Measurements from ENCODE around the gene SGPP2.
"Not testable (repeated sequence)": the region's sequence is repeated elsewhere in the genome, so short reads cannot be mapped to it uniquely, and the experiment has no call there.

SGPP2 gene

DNA sequence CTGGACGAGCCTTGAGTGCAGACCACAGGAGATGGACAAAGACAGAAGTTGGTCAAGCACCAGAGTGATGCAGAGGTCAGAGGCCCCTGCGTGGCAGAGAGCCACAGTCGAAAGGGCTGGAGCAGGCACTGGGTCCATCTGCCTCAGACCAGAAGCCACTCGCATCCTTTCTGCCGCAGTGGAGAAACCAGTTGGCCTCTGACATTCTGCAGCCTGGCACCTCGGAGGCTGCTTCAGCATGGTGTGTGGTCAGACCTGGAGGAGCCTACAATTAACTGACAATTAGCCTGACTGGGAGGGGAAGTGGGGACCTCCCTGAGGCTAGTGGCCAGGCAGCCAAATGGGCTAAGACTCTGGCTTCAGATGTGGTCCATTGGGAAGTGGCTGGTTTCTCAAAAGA, 111.1 kb downstream of the SGPP2 start:
- no peak for DNase-seq

DNA sequence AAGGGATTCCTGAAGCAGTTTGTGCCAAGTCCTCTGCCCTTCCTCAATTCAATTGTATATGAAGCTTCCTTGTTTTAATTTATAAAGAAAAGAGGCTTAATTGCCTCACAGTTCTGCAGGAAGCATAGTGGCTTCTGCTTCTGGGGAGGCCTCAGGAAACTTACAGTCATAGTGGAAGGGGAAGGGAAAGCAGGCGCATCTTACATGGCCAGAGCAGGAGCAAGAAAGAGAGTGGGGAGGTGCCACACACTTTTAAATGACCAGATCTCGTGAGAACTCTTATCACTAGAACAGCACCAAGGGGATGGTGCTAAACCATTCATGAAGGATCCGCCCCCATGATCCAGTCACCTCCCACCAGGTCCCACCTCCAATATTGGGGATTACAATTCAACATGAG, 114.2 kb downstream of the SGPP2 start:
- DNase-seq, result no peak

DNA sequence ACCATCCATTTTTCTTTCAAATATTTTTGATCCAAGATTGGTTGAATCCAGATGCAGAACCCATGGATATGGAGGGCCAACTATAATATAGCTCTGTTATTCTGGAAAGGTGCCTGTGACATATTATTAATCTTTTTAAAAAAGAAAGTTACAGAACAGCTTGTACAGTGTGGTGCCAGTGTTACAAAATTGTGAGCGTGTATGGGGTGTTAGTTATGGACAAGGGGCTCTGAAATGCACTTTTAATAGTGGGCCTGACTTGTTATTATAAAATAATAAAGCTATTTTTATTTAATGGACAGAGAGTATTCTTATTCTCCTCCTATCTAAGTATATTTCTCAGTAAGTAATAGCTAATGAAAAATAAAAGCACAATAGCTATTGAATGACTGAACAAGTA, 120.3 kb downstream of the SGPP2 start:
- DNase-seq, result no peak

DNA sequence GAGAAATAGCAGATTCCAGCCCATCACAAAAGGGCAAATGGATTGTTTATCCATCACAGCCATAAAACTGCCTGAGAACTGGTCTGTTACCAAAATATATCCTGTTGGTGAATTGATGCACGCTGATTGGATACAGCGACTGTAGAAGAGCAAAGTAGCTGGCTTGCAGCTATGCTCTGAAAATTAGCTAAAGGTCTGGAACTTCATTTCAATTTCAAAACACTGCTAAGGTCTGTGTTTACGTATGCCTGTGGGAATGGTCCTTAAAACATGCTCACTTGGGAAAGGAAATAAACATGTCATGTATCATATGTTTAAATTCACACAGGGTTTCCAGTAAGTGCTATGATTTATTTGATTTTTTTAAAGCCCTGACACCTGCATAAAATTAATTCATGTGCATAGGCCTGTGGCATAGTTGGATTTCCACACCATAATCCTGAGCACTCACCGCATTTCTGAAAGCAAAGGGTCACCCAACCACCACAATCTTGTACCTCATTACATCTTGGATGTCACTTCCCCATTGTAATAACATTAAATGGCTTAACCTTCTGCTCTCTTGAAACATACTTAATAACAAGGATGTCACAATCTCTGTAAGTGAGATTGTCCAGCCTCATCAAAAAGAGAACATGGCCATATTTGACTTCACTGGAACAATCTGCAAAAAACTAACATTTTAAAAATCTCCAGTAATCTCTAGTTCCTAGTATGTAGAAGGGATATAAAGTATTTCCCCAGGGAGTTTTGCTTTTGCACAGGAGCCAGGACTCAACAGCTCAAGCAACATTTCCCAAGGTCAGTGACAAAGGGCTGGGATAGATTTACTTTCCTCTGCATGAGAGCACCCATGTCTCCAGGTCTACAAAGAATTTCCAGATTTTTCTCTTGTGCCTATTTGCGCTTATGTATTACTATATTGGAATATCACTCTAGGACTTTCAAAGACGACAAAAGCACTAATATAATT, 121.8 kb downstream of the SGPP2 start:
- no peak for DNase-seq

DNA sequence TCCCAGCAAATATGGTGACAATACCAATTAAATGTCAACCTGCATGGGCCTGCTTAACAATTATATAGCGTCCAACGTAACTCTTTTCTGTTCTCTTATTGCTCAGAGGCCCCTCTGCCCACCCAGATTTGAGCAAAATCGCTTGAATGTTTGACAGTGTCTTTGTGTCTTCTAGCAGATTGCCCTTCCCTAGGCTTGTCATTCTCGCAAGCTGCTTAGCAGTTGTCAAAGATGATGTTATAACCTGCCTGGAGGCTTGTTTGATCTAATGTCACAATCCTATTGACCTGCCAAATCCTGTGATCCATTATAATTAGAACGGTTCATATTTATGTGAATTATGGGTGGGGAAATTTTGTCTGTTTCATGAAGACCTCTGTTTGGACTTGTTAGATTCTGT, 122.7 kb downstream of the SGPP2 start:
- DNase-seq, result no peak

DNA sequence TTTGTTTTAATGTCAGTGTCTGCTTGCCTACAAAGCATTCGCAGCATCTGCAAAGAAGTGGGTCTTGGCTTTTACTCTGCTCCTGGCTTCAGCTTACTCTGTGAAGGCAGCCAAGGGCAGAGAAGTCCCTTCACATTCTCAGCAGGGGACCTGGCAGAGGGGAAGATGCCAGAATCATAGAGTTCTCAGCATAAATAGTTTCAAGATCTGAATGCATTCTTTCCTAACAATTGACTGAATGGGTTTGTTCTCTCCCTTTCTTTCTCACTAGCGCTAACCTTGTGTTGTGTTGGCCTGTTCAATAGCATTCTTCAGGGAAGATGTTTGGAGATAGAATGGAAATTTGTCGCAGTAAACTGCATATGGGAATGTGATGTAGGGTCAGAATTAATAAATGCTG, 124.6 kb downstream of the SGPP2 start:
- DNase-seq, result no peak

DNA sequence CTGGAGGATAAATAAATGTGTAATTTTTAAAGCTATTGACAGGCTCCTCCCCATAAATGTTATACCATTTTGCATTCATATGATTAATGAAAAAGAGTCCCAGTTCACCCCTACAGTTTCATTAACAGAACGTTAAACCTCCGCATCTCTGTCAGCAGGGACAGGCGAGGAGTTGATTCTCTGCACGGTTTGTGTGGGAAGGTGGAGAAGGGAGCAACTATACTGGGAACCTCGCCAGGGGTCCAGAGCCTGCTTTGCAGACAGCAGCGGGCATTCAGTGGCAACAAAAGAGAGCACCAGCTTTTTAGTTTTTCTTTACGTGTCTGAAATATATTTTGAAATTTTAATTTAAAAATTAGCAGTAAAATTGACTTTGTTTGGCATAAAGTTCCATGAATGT, 130.2 kb downstream of the SGPP2 start:
- no peak for DNase-seq

DNA sequence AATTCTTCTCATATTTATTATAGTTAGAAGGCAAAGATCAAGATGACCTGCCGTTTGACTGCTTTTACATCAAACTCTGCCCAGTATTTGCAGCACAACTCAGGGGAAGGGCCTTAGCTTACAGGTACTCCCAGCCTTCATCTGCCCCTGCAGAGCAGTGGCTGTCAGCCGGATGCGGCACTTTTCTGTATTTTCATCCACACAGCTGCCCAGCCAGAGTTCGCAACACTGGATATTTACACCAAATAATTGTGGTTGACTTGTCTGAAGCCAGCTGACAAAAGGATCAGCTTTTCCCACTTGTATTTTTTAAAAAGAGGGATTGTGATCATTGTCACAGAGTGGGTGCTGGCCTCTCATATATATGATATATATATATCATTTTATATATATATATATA, 136.8 kb downstream of the SGPP2 start:
- no peak for DNase-seq

DNA sequence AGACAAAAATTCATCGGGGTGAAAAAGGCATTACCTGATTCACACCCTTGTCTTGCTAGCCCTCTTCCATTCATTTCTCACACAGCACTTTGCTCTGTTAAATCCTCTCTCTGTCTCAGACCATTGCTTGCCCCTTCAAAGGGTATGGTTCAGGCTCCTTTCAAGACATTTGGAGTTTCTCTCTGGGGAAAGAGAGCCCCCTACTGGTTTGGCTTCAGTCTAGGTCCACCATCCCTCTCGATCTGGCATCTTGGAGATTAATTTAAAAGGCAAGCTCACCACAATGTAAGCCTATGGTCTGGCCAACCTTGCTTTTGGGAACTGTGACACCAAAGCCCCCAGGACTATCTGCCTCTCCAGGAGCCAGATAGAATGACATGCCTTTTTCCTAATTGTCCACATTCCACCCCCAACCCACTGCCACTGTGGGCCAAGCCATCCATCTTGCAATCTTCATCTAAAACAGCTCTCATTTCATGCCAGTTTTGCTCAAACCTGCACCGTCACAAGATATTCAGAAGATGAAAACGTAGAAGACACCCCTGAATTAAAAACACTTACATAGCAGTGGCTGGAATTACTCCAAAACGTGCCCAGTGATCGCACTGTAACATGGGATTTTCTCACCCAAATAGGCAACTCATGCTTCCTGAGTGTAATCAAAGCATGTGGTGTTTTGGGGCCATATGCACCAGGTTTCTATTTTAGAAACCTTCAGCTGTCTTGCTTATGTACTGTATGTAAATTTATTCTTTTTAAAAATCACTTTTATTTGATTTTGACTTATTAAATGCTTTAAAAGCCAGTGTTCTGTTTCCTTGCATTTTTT, 137.7 kb downstream of the SGPP2 start:
- DNase-seq, result peak; percentile 36

DNA sequence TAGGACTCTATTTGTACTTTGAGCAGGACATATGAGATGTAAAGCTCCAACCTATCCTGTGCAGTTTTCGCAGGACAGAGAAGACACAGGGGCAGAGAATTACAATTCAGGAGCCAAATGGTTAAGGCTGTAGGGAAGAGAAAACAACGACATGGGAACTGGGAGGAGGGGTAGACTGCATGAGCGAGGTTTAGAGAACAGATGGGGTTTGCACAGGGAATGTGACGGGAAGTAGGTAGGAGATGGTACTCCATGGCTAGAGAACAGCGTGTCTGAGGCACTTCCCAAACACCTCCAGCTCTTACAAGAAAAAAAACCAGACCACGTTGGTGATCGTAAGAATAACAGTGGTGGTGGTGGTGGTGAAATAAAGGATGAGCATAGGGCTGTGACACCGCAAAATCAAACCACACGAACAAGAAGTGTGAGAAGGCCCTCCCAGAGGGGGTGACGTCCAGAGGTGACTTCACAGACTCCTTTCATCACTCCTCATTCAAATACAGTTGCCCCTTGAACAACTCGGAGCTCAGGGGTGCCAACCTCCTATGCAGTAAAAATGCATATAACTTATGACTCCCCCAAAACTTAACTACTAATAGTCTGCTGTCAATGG, 138.9 kb downstream of the SGPP2 start:
- no peak for DNase-seq

DNA sequence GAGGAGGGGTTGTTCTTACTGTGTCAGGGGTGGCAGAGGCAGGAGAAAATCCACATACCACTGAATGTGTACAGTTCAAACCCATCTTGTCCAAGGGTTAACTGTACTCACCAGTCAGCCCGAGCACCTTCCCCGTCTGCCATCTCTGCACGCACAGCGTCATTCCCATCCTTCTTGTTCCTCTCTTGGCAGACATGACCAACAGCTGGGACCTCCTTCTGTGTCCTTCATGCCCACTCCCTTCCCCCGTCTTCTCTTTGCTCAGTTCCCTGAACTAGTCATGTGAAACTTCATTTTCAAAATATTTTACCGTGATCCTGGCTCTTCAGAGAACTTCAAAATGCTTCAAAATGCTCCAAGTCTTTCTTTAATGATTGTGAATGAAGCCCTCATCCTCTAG, 139.6 kb downstream of the SGPP2 start:
- no peak for DNase-seq

DNA sequence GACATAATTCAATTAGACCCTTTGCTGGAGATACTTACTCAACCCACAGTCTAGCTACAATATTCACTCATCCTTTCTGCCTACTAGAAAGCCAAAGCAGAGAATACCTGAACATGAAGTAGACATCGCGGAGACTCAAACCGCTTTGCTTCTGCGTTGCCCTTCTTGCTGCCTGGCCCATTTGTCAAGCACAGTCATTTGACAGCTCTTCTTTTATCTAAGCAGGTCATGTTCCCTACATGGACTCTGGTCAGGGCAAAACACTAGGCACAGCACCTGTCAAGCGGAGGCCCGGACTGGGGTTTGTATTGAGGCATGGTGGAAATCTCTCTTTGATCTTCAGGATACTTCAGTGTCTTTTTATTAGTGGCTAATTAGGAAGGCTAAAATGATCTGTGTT, 141.9 kb downstream of the SGPP2 start:
- no peak for DNase-seq

DNA sequence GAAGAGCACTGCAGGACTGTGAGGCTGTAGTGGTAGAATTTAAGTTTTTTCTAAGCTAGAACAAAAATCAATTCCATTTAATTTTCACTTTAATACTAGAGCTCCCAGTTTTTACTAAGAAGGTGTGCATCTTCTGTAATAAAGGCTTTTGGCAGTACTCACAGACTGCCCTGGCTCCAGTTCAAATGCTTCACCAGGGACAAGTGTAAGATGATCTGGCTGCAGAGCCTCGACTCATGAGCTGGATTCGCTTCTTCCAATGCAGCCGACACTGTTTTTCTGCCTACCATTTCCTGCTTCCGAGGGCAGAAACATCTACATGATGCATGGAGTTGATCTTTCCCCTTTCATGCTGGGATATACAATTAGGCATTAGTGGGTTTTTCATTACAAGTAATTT, 144.5 kb downstream of the SGPP2 start:
- DNase-seq, result no peak

DNA sequence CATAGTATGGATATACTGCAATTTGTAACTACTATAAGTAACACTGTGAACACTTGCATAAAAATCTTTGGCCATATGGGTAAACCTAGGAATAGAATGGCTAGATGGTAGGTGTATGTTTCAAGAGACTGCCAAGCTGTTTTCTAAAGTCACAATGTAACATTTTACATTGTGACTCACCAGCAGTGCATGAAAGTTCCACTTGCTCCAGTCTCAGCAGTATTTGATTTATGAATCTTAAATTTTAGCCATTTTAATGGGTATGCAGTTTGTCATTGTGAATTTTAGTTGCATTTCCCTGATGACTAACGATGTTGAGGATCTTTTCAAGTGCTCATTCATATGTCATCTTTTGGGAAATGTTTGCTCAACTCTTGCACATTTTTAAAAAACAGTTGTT, 145.5 kb downstream of the SGPP2 start:
- DNase-seq, result no peak

DNA sequence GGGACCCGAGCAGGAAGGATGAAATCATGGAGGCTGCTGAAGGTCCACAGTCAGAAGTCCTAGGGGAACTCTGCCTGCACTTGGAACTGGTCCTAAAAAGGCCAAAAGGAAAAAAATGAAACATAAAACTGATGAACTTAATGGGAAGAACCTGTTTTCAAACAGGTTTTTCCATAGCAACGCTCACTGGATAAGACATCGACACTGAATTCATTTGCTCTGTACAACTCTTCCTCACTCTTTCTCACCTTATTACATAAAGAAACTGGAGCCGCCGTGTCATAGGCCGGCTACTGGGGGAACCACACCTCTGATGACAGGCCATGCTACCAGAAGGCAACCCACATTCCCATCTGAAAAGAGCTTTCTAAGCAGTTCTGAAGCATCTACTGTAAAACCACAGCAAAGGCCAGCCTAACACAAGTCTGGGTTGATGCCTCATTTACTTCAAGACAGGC, 147.9 kb downstream of the SGPP2 start:
- no peak for DNase-seq

DNA sequence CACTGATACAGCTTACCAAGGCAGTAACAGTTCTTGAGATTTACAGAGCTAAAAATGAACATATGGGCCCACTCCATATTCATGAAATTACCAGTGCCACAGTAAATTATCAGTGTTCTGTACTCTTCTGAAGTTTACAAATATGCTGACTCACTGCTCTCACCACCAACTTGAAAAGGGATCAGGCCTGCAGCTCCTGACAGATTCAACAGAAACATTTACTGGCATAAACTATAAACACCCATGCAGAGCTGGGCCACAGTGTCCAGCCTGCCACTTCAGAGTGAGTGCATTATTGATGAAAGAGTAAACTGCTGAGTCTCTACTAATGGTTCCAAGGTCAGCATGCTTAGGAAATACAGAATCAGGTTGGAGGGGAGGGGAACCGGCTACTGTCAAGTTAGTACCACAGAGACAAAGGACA, 148.4 kb downstream of the SGPP2 start:
- no peak for DNase-seq

DNA sequence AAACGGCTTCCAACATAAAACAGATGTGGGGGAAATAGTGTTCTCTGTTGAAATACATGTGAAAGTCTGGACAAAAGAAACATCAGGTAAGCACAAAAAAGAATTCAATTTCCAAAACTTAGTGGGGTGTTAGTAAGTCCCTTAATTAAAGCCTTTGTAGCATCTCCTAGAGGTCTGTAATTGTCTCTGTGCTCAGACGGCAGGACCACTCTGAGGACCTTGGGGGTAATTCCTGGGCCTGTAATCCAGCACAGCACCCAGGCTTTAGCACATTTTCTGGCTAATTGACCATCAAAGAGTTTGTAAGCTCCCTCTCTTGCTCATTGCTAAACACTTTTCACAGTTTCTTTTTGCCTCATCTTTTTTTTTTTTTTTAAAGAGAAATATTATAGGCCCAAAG, 151.3 kb downstream of the SGPP2 start:
- no peak for DNase-seq

DNA sequence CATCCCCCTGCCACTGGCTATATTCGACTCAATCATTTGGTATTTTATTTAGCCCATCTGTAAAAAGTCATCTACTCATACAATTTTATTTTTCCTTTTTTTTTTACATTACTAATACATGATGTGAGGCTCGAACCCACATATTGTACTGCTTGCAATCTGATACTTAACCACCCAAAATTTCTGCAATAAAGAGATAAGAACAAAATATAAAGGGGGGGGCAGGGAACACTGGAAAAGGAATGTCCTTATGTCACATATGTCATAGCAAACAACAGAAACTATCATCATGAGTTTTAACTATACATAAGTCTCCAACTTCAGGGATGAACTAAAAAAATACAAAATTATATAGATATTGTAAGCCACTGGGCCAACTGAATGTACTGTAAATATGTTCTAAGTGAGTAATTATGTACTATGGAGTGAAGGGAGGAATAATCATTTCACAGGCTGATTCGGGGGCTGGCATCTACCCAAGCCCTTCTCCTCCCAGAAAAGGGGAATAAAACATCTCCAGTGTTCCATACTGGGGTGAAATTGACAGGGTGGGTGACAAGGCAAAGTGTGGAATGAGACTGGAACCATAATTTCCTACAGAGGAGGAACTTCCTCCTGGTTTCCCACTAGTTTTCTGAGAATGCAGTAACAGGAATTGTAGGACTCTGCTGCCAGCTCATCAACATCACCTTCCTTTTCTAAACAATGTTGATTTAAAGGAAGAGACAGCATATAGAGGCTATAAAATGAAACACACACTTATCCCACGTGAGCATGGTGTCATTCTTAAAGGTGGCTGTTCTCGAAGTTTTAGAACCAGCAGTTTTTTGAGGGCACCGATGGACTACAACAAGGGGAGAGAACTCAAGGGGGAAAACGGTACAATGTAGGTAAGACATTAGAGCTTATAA, 152.1 kb downstream of the SGPP2 start:
- no peak for DNase-seq

DNA sequence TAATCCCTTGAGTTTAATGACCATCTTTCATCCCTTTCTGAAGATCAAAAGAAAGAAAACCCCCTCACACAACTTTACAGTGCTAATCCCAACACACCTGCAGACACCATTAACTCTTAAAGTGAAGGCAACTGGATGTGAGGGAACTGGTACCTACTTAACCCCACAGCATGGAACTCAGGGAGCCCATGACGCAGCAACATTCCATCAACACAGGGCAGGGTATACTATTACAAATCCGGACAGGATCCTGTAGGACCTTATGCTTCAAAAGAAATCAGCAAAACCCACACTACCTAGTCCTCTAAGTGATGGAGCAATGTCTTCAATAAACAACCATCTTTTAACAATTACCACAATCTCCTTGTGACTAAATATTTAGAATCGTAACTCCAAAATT, 153.0 kb downstream of the SGPP2 start:
- no peak for DNase-seq

DNA sequence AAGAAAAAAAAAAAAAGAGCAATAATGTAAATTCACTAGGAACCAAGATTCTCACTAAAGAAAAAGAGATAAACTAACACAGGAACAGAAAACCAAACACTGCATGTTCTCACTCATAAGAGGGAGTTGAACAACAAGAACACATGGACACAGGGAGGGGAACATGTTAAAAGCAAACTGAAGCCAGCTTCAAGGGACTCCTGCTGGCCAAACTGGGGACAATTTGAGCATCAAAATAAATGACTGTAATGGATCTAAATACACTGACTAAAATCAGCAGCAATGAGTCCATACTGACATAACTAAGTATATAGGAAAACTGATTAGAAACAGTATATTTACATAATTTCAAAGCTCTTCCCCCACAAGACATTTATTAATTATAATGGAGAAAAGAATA, 158.6 kb downstream of the SGPP2 start:
- DNase-seq, result no peak

DNA sequence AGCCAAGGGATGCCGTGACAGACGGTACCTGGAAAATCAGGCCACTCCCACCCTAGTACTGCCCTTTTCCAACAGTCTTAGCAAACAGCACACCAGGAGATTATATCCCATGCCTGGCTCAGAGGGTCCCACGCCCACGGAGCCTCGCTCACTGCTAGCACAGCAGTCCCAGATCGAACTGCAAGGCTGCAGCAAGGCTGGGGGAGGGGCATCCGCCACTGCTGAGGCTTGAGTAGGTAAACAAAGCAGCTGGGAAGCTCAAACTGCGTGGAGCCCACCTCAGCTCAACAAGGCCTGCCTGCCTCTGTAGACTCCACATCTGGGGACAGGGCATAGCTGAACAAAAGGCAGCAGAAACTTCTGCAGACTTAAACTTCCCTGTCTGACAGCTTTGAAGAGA, 160.2 kb downstream of the SGPP2 start:
- not testable (repeated sequence) for DNase-seq

DNA sequence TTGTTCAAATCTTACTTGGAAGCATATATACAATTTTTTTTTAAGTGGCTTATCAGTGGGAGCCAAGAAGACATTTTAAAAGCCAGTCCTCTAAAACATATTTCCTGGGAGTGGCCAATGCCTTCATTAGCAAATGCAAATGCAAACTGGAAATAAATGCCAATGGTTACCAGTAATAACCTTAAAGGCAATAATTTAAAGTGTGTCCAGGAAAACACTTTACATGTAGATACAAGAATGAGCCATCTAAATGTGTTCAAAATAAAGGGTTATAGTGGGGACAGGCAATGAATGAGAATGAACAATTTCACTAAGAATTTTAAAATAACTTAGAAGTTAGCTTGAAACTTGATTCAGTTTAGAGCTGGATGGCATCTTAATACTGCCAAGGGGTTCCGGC, 167.3 kb downstream of the SGPP2 start:
- DNase-seq, result no peak
